ENCODE measurements around the gene TACC2.

DNA sequence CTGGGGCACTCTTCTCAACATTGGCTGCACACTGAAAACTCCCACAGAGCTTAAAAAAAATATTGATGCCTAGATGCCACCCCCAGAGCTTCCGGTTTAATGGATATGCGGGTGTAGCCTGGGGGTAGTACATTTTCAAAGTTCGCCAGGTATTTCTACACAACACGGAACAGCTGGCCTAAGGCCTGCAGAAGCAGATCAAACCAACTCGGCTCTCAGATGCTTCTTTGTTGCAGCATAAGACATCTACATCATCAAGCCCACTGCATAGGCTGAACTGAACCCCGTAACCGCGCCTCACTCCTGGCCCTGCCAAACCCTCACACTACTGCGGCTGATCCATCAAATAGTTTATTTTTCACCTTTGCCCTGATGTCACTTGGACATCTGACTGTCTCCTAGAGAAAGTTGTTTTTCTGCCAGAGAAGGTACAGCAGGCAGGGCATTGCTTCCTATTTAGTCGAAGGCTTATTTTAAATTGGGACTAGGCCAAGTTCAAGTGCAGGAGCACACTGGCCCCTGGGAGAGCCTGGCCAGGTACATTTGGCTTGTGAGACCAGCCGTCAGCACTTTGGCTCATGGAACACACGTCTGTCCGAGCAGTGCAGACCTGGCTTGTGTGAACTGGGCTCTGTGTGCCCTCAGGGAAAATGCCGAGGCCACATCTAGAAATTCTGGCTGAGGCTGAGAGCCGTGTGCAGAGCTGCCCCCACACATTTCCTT, 113.3 kb downstream of the TACC2 start:
- TF ChIP-seq, protein P1, sequence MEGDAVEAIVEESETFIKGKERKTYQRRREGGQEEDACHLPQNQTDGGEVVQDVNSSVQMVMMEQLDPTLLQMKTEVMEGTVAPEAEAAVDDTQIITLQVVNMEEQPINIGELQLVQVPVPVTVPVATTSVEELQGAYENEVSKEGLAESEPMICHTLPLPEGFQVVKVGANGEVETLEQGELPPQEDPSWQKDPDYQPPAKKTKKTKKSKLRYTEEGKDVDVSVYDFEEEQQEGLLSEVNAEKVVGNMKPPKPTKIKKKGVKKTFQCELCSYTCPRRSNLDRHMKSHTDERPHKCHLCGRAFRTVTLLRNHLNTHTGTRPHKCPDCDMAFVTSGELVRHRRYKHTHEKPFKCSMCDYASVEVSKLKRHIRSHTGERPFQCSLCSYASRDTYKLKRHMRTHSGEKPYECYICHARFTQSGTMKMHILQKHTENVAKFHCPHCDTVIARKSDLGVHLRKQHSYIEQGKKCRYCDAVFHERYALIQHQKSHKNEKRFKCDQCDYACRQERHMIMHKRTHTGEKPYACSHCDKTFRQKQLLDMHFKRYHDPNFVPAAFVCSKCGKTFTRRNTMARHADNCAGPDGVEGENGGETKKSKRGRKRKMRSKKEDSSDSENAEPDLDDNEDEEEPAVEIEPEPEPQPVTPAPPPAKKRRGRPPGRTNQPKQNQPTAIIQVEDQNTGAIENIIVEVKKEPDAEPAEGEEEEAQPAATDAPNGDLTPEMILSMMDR (conservative IDR thresholded peaks at IDR 0.05; ENCODE audit: low read length), result no peak
- TF ChIP-seq EZH2phosphoT487 (IDR thresholded peaks at IDR 0.05; ENCODE audit: borderline replicate concordance, low read depth, low read length), result no peak

Measured in OCI-LY7 (cell line).